Measurements from ENCODE around the gene FAF2.

- TF ChIP-seq CTCF (IDR thresholded peaks at IDR 0.05; ENCODE audit: borderline replicate concordance, extremely low read depth, low read length, poor library complexity, severe bottlenecking) (no peak), EZH2 (IDR thresholded peaks at IDR 0.05; ENCODE audit: borderline replicate concordance, low read depth, low read length, severe bottlenecking) (no peak)
Observed at GRCh38 chr5:176540476-176540899, 92.3 kb downstream of the FAF2 start.
